GM18505 (cell line): ENCODE measurements around the gene EDEM3.
A peak's percentile ranks its signal among the peaks of the same experiment; 100 is the strongest.

ENCODE experiments used
- ATAC-seq: cut with Tn5 transposase; IDR thresholded peaks from one replicate; pipeline ENCODE4 v1.9.1; 2021; ENCODE audit not compliant: unreplicated experiment
- POLR2A ChIP-seq: IDR thresholded peaks from 4 replicates; pipeline ENCODE4 v1.6.1; 2011; ENCODE audit warnings: borderline replicate concordance; ENCODE audit not compliant: insufficient read depth, insufficient read length; ENCODE audit errors: extremely low read depth

The EDEM3 gene, protein sequence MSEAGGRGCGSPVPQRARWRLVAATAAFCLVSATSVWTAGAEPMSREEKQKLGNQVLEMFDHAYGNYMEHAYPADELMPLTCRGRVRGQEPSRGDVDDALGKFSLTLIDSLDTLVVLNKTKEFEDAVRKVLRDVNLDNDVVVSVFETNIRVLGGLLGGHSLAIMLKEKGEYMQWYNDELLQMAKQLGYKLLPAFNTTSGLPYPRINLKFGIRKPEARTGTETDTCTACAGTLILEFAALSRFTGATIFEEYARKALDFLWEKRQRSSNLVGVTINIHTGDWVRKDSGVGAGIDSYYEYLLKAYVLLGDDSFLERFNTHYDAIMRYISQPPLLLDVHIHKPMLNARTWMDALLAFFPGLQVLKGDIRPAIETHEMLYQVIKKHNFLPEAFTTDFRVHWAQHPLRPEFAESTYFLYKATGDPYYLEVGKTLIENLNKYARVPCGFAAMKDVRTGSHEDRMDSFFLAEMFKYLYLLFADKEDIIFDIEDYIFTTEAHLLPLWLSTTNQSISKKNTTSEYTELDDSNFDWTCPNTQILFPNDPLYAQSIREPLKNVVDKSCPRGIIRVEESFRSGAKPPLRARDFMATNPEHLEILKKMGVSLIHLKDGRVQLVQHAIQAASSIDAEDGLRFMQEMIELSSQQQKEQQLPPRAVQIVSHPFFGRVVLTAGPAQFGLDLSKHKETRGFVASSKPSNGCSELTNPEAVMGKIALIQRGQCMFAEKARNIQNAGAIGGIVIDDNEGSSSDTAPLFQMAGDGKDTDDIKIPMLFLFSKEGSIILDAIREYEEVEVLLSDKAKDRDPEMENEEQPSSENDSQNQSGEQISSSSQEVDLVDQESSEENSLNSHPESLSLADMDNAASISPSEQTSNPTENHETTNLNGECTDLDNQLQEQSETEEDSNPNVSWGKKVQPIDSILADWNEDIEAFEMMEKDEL

DNA sequence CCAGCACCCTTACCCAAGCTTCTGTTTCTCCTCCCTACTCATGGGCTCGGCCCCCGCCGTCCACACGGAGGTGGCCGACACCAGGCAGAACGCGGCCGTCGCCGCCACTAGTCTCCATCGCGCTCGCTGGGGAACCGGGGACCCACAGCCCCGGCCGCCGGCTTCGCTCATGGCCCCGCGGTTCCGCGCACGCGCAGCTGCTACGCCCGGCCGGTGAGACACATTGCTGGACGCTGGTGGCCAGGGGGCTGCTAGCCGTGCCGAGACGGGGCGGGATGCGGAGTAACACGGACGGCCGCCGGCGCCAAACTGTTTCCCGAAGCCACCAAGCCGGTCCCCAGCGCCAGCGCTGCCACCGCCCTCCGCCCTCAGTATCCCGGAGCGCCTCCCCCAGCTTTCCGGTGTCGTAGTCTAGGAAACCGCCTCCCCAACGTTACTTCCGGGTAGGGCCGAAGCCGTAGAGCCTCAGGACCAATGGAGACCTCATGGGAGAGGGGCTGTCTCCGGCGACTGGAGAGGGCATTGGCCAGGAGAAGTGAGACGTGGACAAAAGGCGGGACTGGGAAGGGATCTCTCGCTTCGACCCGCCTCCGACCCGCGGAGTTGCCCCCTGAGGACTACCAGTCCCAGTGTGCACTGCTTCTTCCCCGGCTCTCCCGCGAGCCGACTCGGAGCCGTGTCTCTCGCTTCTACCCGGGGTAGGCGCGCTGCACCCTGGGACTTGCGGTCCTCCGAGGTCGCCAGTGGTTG is at the start of gene EDEM3:
Gene EDEM3, minus strand, starts transcription at position 383 of the 750 bp plus-strand sequence. Its CDS starts 212 bp downstream, at position 171.
- peak; percentile 94 for TF ChIP-seq POLR2A
- peak; percentile 91 for ATAC-seq

DNA sequence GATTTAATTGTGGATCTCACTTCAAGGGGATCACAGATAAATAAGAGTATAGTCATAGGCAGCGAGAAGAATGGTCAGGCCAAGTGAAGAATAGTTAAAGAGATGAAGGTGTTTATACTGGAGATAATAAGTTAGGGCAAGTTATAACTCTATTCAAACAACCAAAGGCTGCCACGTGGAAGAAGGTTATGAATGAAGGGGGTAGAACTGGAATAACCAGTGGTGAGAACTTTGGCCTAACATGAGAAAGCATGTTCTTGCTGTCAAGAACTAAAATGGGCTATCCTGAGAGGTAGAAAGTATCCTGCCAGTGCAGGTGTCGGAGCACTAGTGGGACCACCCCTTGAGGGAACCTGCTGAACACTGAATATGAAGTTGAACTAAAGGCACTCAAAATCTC is 49.6 kb upstream of the EDEM3 start:
- no peak for TF ChIP-seq POLR2A
- ATAC-seq: no peak

DNA sequence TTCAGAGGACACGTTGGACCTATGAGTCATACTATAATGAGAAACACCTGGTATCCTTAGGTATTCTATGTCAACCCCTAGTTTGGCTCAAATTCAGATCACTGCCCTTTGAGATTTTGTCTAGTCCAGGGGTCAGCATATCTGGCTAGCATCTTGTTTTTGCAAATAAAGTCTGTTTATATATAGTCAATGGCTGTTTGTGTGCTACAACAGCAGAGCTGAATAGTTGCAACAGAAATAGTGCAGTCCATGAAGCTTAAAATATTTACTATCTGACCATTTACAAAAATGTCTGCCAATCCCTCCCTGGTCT is 48.5 kb upstream of the EDEM3 start:
- no peak for TF ChIP-seq POLR2A
- ATAC-seq: no peak

DNA sequence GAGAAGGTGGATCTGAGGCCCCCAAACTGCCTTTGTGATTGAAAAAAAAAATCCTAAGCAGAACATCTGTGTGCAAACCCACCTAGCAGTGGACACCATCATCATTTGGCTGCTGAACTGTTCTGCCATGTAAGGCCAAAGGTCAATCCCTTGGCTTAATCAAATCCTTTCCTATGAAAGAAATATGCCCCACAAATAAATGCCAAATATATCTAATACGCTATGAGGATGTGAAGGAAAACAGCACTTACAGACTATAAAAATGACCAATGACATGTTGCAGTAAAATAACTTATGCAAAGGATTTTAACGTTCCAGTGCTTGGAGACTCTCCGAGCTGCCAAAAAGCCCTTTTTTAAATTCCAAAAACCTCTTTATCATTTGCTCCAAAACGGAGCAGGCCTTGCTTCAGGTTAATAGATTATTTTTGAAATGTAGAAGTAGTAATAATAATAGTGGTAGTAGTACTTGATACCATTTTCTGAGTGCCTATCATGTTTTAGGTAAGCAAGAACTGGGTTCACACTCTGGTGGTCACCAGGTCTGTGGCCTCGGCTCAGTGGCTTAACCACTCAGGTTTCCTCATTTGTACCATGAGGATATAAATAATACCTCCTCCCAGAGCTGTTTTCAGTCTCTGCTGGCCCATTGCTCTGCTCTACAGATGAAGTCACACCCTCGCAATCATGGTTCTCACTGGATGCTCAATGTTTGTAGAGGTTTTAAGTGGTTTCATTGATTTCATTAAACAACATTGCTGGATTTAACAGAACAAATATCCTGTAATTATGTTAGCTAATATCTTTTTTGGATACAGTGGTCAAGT is 47.9 kb upstream of the EDEM3 start:
- no peak for TF ChIP-seq POLR2A
- ATAC-seq: no peak

DNA sequence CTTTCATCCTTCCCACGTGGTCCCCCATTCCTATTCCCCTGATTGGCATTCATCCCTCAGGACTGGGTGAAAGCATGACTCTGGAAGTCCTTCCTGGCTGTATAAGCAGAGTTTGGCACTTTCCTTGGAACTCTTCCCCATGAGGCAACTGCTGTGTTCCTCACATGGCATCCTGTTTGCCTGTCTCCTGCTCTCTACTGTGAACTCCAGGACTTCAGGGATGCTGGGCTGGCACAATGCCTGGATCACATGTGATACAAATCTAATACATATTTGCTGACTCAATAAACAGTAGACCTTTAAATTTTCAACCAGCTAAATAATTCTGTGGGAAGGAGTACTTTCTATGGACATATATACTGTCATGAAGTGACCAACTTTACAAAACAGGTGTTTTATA is 46.8 kb upstream of the EDEM3 start:
- TF ChIP-seq POLR2A: no peak
- ATAC-seq: no peak

DNA sequence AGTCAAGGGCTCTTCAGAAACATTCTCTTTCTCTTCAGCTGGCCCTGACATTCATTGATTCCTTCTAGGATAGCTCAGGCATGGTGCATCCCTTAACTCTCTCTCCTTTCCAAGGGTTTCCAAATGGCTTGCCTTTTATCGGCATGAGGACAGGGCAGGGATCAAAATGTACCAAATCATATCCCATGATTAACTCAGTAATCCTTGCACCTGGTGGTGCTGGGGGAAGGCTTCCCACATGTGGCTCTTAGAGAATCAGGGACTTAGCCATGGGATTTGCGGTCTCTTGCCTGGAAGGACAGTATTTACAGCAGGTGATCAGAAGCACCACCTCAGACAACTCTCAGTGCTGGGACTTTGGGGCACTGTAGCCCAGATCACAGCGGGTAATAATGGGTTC is 46.2 kb upstream of the EDEM3 start:
- ATAC-seq: no peak
- no peak for TF ChIP-seq POLR2A

DNA sequence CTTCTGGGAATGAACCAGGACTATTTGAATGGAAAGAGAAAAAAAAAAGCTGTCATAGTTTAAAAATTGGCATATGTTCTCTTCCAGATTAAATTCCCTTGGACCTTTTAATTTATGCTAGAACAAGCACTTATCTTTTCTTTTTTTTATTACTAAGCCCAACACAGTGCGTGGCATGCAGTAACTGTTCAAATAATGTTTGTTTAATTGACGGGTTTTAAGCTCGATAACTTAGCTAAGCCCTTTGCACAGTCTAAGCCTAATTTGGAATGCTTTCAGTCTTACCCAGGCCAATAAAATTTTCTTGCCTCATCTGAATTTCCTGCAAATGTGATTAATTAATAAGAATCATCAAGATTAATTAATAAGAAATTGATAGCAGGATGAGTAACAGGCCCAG is 39.3 kb upstream of the EDEM3 start:
- no peak for TF ChIP-seq POLR2A

DNA sequence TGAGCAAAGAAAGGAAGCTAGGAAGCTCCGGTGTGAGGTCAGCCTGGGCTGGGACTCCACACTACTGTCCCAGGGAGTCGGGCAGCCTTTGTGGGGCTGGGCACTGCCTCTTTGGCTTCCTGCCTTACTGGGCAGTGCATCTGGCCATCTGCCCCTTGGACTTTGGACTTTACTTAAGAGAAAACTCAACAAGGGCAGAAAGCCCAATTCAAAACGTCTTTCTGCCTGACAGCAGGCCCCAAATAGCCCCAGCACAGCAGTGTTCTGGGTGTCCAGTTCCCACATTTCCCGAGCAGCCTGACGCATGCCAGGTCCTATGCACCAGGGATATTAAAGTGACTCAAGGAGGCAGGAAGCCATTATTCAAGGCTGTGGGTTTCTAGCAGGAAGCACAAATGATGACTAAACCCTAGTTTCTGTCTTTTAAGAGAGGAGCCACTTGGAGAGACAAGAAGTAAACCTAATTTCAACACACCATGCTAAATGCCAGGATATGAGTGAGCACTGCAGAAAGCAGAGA is 37.9 kb upstream of the EDEM3 start:
- no peak for ATAC-seq
- TF ChIP-seq POLR2A: no peak

More for the DNA sequence above, 39.3 kb upstream of the EDEM3 start:
- no peak for ATAC-seq

DNA sequence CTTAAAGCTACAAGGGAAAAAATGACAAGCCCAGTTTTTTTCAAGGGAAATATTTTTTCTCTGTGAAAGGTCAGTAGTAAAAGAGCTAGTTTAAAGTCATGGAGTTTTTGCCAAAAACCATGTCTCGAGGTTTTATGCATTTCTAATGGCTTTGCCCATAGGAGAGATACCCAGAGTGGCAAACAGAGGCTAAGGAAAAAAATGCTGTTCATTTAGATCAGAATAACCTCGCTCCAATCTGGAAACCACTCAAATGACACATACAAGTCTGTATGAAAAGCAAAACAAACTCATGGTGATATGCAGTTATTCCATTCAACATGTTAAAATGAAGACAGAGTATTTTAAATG is 36.9 kb upstream of the EDEM3 start:
- TF ChIP-seq POLR2A: no peak
- ATAC-seq: no peak

DNA sequence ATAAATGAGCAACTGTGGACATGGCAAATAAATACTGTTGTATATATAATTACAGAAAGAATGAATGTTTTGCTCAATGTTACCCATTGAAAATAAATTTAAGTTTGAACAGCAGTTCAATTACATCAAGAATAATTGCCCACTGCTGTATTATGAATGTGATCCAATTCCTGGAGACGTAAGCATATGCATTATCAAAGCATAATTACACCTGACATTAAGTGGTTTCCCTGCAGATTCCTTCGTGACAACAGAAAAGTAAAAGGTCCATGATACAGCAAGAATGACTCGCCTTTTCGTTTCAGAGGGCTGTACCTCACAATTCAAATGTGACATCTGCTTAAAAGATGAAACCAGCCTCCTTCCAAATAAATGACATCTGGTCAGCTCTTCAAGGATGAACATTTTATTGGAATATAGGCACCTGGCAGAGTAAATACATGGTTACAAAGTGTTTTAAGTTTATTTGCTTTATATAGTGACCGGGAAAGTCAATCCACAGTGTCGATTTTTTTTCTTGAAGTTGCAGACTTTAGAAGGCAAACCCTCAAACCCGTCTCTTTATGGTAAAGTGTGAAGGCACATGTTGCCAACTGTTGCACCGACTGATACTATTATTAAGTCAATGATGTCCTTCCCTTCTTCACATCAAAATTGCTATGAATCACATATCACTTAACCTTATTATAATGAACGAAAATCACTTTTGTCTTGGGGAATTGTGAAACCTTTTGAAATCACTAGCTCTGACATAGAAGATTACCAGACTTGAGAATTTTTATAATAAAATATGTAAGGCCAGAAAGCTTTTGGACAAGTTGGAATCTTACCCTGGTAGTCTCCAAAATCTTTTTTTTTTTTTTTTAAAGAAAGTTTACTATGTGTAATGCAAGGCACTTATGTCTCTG is 36.2 kb upstream of the EDEM3 start:
- no peak for TF ChIP-seq POLR2A
- ATAC-seq: no peak

DNA sequence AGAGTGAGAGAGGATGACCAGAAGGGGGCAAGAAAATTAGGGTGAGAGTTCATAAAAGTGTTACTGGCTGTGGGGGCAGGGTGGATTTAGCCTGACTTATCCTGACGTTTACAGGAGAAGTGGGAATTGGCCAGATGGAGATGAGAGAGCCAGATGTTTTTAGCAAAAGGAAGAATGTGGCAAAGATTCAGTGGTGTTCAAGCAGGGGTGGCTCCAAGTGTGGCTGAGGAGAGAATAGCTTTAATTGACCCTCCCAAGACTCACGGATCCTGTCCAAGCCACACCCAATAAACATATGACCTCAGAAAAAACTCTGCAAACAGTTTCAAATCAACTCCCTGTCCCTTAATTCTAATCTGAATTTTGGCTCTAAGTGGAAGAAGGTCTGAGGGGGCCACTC is 35.2 kb upstream of the EDEM3 start:
- ATAC-seq: no peak

More for the DNA sequence above, 35.2 kb upstream of the EDEM3 start:
- TF ChIP-seq POLR2A: no peak
